ENCODE results near the gene ANO10. TPM values are rescaled to one million over a fixed set of nuclear protein-coding genes. Genes with fewer than 3 reads are reported as not detected.

Gene ANO10, protein sequence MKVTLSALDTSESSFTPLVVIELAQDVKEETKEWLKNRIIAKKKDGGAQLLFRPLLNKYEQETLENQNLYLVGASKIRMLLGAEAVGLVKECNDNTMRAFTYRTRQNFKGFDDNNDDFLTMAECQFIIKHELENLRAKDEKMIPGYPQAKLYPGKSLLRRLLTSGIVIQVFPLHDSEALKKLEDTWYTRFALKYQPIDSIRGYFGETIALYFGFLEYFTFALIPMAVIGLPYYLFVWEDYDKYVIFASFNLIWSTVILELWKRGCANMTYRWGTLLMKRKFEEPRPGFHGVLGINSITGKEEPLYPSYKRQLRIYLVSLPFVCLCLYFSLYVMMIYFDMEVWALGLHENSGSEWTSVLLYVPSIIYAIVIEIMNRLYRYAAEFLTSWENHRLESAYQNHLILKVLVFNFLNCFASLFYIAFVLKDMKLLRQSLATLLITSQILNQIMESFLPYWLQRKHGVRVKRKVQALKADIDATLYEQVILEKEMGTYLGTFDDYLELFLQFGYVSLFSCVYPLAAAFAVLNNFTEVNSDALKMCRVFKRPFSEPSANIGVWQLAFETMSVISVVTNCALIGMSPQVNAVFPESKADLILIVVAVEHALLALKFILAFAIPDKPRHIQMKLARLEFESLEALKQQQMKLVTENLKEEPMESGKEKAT
- total RNA-seq: 48.9 and 51.6 TPM in 2 replicates

DNA sequence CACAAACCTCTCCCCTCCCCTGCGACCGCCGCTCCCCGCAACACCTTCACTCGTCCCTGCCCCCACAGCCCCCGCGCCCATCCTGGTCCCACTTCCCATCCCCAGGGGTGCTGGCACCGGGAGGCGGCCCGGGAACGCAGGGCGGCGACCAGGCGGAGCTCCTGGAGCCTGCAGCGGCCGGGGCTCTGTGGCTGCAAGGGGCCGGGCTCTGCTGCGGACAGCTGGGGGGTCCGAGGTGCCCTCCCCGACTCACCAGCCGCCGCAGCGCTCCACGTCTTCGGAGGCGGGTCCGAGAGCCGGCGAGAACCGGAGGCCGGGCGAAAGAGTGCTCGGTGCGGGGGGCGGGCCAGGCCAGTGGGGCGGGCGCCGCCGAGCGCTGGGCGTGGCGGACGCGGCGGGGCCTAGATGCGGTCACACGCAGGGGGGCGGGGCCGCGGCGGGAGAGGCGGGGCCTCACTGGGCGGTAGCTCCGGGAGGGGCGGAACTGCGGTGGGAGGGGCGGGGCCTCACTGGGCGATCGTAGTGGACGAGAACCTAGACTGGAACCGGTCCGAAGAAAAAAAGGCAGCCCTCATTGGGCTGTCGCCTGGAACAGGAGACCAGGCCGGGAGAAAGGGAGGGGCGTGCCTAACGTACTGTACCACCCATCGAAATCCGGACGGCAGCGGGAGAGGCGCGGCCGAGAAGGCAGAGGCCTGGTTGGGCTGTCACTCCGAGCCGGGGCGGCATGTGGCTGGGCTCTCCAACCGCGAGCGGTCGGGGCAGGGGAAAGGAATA is at the start of gene ANO10:
Gene ANO10 (minus strand): TSS at position 356 of the 777 bp plus-strand sequence. CDS start 16,159 bp downstream, outside the sequence.

Small RNA genes within 50 kb of the gene (small RNA-seq; reads per million reads assigned to genes)
- gene RF00019: not detected

Other genes with a start within 250 kb of the ANO10 start
- gene ABHD5, start 68.9 kb upstream of the ANO10 start, total RNA-seq: 28.4 and 31.1 TPM in 2 replicates